ENCODE measurements around the gene CH25H. TPM values are rescaled to one million over a fixed set of nuclear protein-coding genes. Genes with fewer than 3 reads are reported as not detected.

CH25H gene
- total RNA-seq, 4 donors from 2014 or later: 0.68 to 4.2 (median 1.1) TPM

DNA sequence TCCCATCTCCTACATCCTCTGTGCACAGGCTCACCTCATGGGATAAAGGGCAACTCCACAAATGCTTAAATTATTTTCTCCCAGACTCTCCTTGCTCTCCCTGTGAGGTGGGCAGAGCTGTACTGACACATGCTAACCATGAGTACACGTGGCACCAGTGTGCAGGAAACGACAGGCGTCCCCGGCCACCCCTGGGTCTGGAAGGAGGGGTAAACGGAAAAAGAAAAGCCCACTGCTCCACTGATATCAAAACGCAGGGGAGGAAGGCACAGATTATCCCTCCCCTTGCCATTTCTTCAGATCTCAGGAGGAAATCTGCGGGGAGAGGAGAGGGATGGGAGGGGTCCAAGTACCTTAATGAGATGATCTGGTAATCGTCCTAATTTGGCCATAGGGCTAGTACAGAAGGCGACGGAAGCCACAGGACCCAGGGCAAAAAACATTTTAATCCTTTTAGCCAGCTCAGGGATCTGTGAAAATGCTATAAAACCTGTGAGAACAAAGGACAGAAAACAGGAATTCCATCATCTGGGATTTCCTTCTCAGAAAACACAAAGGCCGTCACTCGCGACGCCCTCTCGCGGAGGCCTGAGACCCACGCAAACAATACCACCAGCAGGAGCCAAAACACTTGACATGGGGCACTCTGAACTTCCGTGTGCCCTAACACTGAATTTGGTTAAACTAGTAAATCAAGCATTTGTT lies 17.8 kb upstream of the CH25H start:
- WGBS: 58% methylated on average over 18 of the region's 18 CpGs
- Histone ChIP-seq H3K36me3 (peaks cover 9% of the 10 kb centered on the region), H3K4me3 (no peak overlapping the region), H3K4me1 (peaks cover 6% of the 10 kb centered on the region), H3K9me3 (no peaks in the 10 kb centered on the region), H3K27ac (peak overlapping the region; percentile 41), H3K27me3 (no peaks in the 10 kb centered on the region)
- TF ChIP-seq POLR2A (IDR thresholded peaks at IDR 0.05): no peak
- TF ChIP-seq EP300 (IDR thresholded peaks at IDR 0.05): no peak
- no peak for TF ChIP-seq POLR2AphosphoS5 (IDR thresholded peaks at IDR 0.05)
- TF ChIP-seq, protein P1, sequence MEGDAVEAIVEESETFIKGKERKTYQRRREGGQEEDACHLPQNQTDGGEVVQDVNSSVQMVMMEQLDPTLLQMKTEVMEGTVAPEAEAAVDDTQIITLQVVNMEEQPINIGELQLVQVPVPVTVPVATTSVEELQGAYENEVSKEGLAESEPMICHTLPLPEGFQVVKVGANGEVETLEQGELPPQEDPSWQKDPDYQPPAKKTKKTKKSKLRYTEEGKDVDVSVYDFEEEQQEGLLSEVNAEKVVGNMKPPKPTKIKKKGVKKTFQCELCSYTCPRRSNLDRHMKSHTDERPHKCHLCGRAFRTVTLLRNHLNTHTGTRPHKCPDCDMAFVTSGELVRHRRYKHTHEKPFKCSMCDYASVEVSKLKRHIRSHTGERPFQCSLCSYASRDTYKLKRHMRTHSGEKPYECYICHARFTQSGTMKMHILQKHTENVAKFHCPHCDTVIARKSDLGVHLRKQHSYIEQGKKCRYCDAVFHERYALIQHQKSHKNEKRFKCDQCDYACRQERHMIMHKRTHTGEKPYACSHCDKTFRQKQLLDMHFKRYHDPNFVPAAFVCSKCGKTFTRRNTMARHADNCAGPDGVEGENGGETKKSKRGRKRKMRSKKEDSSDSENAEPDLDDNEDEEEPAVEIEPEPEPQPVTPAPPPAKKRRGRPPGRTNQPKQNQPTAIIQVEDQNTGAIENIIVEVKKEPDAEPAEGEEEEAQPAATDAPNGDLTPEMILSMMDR (IDR thresholded peaks at IDR 0.05): no peak
- DNase-seq (ENCODE audit: low spot score in 2 of 2): no peak

DNA sequence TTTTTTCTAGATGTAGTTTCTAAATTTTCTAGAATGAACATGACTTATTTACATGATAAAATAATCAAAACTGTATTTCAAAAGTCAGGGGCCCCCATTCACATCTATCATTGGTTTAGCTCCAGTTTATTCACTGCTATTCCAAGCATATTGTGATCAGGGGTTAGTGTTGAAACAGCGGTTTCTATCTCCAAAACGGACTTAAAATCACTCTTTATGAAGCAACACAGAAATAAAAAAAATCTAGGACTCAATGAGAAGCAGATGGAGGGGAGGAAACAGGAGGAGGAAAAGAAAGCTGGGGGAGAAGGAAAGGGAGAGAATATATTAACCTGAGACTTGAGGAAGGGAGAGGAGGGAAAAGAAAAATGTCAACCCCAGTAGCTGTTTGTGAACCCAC lies 14.8 kb upstream of the CH25H start:
- H3K4me3 ChIP-seq: no peak overlapping the region
- H3K27me3 ChIP-seq: no peaks in the 10 kb centered on the region
- DNase-seq (ENCODE audit: low spot score in 2 of 2): no peak
- peaks cover 14% of the 10 kb centered on the region for H3K4me1 ChIP-seq
- no peaks in the 10 kb centered on the region for H3K9me3 ChIP-seq
- WGBS: 53% methylated on average over 2 of the region's 2 CpGs
- H3K36me3 ChIP-seq: no peaks in the 10 kb centered on the region
- no peak overlapping the region for H3K27ac ChIP-seq
- TF ChIP-seq EP300 (IDR thresholded peaks at IDR 0.05): no peak
- TF ChIP-seq POLR2A (IDR thresholded peaks at IDR 0.05): no peak
- TF ChIP-seq, protein P1 (IDR thresholded peaks at IDR 0.05): no peak
- TF ChIP-seq POLR2AphosphoS5 (IDR thresholded peaks at IDR 0.05): no peak

DNA sequence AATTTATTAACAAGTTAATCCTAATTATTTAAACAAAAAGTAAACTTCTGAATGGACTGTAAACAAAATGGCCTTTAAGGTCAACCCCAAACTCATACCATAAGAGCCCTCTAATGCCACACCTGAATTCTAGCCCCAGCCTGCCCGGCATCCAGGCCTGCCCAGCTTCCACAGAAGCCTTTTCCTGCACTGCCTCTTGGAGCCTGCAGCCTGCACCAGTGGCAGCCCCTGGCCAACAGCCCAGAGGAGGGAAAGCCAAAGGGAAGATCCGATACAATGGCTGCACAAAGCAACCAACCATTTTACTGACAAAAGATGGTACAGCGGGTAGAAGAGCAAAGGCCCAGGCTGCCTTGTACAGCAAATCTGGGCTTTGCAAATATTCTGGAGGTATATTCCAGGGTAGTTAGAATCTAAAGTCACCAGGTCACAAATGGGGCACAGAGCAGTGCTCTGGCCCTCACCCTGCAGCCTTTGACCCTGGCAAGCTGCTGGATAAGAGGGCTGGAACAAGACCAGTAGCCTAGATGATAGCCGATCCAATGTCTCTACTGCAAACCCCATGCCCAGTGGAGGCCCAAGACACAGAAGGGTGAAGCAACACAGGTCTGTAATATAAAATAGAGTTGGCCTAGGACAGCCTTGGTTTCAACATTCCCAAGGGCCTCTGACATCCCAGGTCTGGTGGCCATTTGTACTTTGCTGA lies 12.5 kb upstream of the CH25H start:
- Histone ChIP-seq H3K27me3 (no peaks in the 10 kb centered on the region), H3K27ac (no peak overlapping the region), H3K36me3 (peaks cover 5% of the 10 kb centered on the region), H3K4me1 (peaks cover 14% of the 10 kb centered on the region), H3K4me3 (no peak overlapping the region), H3K9me3 (no peaks in the 10 kb centered on the region)
- DNase-seq (ENCODE audit: low spot score in 2 of 2): no peak
- 61% methylated on average over 4 of the region's 4 CpGs for WGBS
- TF ChIP-seq POLR2A (IDR thresholded peaks at IDR 0.05): no peak
- no peak for TF ChIP-seq POLR2AphosphoS5 (IDR thresholded peaks at IDR 0.05)
- no peak for TF ChIP-seq EP300 (IDR thresholded peaks at IDR 0.05)
- TF ChIP-seq, protein P1 (IDR thresholded peaks at IDR 0.05): no peak

DNA sequence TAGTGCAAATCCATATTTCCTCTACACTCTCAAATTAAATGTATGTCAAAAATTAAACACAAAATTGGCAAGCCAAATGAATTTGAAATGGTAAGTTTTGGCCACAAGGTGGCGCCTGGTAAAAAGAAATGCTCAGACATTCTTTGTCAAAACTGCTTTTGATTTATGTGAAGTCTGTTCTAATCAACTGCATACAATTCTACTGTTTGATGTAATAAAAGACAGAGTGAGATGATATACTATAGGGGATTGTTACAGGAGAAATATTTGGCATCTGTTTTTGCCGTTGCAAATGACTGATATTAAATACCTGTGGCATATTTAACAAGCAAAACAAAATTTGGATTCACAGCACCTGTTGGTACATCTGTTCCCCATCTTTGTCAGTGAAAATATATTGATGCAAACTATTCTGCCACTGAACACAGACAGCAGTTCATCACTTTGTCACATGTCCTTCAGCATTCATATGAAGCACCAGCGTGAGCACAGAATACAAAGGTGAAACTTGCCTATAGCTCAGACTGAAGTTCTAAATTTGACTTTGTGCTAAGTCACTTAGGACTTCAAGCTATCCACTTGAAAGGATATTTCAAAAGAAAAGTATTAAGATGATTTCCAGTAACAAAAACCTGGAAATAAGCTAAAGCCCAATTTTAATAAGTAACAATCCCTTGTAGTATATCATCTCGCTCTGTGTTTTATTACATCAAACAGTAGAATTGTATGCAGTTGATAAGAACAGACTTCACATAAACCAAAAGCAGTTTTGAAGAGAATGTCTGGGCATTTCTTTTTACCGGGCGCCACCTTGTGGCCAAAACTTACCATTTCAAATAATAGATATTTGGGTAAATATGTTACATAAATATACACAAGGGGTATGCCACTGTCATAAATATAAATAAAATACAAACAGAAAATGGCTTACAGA lies 10.2 kb upstream of the CH25H start:
- Histone ChIP-seq H3K36me3 (peaks cover 5% of the 10 kb centered on the region), H3K4me1 (peaks cover 11% of the 10 kb centered on the region), H3K9me3 (no peaks in the 10 kb centered on the region), H3K27ac (no peak overlapping the region), H3K27me3 (no peaks in the 10 kb centered on the region), H3K4me3 (no peak overlapping the region)
- TF ChIP-seq, protein P1 (IDR thresholded peaks at IDR 0.05): peak; percentile 65 to 72
- TF ChIP-seq POLR2A (IDR thresholded peaks at IDR 0.05): no peak
- no peak for DNase-seq (ENCODE audit: low spot score in 2 of 2)
- 7% methylated on average over 6 of the region's 6 CpGs for WGBS
